RPMI8226 (cell line): Measurements from ENCODE around the gene ZNF775.

Experiments
- DNase-seq: peaks from one replicate; pipeline ENCODE4 v3.0.0-alpha.2; 2015

ZNF775 gene

DNA sequence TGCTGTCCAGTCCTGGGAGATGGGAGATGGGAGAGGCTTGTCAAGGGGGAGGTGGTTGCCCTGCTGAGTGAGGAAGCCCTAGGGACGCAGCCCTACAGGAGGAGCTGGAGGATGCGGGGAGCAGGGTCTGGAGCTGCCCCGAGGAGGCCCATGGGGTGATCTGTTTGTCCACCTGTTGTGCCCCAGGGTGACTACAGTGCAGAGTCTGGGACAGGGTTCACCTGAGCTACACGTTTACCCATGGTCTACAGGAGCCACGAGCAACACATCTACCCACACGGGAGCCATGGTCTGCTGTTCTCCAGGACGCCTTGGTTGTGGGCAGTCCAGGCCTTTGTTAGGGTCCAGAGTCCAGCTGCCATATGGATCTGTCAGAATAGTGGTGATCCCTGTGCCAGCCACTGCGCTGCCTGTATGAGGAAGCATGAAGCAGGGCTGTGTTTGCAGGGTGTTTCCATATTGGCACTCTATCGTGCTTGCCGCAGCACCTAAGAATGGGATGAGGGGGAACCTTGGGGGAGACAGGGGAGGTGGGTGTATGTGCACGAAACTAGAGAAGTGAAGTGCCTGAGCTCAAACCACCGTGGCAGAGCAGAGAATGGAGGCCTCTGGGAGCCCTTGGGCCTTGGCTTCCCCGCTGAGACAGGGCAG, 23.7 kb downstream of the ZNF775 start:
- DNase-seq, result no peak

DNA sequence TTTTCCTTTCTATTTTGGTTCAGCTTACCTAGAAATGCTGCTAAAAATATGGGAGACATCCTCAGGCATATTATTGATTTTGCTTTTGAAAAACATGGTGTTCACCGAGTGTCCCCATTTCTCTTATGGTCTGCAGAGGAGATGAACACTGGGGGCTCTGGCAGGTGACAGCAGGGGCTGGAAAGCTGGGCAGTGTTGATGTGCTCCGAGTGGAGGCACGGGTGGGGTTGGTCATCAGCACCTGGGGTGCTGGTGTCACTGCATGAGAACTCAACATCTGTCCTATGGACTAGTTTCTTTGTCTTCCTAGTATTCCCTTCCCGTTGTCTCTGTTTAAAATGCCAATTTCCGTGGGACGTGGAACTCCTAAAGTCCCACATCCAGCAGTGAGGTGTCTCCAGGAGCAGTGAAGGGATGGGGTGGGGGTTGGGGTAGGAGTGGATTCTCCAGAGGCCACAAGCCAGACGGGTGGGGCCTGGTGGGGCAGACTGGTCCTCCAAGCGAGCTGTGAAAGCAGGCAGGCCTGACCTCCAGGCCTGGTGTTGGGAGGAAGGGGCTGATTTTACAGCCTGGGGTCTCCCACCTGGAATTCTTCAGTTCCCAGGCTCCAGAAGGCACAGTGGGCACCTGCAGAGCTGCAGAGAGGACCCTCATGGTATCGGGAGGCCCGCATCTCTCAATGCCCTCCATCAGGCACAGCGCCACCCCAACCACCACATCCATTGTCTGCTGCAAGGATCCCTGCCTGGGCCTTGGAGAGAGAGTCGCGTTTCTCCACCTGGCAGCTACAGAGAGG, 24.4 kb downstream of the ZNF775 start:
- DNase-seq, result no peak

DNA sequence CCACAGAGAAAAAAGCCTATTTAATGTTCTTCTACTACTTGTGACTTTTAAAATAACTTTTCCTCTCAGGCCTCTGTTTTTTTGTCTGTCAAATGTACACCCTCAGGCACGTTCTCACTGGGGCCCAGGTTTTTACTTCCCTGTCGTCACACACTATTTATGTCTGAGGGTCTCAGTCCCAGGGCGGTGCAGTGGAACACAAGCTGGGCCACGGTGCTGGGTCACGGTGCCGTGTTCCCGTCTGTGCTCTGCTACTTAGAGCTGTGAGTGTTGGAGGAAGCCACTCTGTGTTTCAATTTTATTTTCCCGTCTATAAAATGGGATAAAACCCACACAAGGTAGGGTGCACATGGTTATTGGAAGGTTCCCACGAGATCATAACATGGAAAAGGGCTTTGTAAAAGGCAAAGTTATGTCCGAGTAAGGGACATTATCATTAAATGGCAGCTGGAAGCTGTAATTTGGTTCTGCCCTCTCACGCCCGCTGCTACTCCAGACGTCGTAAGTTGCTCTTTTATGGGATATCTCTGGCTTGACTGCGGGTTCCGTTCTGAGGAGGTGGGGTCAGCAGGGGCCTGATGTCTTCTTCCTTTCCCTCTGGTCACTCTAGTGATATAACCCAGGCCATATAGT, 25.2 kb downstream of the ZNF775 start:
- peak; percentile 44 for DNase-seq

DNA sequence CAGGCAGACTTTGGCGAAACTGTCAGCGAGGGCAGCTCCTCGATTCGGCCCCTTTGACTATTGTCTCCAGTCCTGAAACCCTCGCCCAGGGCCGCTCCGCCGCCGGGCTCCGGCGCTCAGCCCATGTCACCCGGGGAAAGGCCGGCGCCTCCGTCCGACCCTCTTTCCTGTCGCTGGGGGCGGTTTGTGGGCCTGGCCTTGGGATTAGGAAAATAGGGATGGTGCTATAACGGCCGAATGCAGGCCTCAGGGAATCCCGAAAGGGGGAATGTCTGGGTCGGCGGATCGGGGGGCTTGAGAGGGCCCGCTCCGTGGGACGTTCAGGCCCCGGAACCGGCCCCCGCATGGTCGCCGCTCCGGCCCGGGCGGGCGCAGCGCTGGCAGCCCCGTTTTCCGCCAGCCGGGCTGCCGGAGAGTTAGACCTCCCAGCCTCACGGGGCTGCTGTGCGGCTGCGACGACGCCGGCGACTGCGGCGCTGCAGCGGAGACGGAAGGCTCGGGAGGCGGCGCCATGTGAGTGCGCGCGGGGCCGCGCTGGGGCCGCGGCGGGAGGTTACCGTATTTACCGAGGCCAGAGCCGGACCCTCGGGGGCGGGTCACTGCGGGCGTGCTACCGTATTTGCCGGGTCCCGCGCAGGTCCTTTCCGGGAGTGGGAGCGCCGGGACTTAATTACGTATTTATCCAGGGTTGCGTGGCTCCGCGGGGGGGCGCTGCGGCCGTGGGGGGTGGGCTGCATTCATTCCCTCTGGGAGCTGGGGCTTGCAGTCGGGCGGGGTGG, 25.9 kb downstream of the ZNF775 start:
- peak; percentile 97 for DNase-seq

DNA sequence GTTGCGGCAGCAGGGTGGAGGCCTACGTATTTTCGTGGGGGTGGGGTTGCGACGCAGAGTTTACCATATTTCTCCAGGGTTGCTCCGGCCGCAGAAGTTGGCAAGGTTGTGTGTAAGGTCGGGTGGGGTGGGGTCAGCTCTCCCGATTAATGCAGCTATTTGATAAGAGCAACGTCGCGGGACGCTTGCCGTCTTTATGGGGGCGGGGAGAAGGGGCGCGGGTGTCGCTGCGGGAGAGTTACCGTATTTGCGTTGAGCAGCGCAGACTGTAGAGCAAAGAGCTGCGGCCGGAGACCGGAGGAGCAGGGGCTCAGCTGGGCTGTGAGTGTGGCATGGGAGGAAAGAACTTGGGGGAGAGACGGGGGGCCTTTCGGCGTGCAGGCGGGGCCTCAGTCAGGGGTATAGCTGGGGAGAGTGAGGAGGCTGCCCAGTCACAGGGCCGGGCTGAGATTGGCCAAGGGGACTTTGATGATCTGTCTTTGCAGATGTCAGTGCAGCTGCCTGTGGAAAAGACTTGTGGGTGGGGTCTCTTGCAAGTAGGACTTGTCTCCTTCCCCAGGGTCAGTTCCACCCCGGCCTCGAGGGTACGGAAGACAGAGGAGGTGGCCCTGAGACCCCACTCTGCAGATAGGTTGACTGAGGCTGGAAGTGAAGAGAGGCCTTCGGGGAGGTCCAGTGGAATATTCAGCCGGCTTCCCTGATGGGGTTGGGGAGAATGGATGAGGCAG, 26.6 kb downstream of the ZNF775 start:
- DNase-seq, result no peak

DNA sequence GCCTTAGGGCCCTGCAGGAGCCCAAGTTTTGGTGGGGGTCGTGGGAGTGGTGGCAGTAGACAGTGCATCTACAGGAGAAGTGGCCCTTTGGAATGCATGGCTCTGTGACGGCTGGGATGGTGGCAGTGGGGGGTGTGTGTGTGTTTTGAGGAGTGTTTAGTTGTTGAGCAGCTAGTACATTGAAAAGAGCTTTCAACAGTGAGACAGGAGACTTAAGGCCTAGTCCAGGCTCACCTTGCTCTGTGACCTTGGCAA, 27.1 kb downstream of the ZNF775 start:
- peak; percentile 51 for DNase-seq

DNA sequence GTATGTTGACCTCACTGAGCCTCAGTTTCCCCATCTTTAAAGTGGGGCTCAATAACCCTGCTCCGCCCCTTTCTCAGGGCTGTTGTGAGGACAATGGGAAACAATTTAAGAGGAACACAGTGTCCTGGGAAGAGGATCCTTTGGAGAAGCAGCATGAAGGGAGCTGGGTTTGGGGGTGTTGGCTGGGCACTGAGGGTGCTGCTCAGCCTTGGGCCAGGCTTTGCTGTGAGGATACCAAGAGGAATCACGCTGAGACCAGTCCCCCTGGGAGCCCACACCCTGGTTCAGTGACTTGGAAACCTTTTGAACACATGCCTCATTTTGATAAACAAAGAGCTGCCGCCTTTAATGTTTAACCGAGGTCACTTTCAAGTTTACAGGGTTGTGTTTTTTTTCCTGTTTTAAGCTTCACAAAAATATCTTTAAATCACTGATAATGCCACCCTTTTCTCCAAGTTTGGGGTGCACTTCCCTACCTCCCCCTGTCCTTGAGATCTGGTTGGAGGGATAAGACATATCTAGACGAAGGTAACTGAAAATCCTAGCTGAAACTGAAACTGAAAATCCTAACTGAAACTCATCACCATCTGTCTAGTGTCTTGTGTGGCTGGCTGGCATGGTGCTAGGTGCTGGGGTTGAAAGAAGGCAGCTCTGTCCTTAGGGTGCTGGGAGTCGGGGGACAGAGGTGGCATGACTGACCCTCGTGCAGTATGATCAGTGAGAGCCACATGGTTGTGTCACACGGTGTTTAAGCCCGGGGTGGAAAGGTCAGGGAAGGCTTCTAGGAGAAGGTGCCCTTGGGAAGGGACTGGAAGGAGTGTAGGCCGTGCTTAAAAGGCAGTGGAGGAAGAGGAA, 27.7 kb downstream of the ZNF775 start:
- DNase-seq, result peak; percentile 88

DNA sequence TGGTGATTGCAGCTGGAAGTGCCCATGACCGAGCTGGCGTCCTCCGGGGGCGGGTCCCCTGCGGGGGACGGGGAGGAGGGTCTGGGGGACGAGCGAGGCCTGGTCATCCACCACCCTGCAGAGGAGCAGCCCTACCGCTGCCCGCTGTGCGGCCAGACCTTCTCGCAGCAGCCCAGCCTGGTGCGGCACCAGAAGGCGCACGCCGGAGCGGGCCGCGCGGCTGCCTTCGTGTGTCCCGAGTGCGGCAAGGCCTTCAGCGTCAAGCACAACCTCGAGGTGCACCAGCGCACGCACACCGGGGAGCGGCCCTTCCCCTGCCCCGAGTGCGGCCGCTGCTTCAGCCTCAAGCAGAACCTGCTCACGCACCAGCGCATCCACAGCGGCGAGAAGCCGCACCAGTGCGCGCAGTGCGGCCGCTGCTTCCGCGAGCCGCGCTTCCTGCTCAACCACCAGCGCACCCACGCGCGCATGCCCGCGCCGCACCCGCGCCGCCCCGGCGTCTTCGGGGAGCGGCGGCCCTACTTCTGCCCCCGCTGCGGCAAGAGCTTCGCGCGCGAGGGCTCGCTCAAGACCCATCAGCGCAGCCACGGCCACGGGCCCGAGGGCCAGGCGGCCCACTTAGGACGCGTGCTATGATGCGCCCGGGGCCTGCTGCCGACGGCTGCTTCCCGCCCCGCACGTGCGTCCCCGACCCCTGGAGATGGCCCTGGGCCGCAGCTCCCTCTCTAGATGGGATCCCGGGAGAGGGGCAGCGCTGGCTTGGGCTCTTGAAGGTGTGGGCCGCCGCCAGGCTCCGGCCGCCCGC, 28.7 kb downstream of the ZNF775 start:
- no peak for DNase-seq

DNA sequence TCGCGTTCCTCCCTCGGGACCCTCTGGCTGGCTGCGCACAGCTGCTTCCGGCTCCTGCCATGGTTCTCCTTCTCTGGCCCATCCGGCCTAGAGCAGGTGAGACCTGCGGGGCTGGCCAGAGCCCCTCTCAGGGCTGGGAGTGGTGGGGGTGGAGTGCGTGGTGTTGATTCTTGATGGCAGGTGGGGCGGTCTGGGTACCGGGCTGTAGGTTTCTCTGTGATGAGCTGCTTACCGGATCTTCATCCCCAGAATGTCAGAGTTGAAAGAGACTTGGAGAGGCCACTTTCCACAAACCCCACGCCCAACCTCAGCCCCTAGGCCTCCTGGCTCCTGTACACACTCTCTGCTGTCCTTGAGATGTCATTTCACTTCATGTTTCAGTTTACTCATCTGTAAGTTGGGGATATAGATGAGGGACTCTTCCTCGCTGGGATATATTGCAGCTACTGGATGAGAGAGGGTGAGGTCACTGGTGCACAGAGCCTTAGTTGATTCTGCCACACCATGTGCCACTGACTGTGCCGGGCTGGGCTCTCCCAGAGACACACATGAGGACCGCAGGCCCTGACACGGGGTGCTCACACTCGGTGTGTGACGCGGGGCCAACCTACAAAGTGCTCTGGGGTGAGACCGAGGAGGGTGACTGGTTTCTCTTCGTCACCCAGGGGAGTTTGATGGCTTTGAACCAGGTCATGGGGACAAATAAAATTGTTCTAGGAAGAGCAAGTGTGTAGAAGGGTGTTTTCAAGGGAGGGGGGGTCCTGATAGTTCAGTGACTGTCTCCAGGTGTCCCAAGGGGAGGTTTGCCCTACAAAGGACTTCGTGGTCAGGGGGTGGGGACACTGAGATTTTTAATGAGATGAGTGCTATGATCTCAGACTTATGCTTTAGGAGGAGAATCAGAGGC, 29.5 kb downstream of the ZNF775 start:
- no peak for DNase-seq

DNA sequence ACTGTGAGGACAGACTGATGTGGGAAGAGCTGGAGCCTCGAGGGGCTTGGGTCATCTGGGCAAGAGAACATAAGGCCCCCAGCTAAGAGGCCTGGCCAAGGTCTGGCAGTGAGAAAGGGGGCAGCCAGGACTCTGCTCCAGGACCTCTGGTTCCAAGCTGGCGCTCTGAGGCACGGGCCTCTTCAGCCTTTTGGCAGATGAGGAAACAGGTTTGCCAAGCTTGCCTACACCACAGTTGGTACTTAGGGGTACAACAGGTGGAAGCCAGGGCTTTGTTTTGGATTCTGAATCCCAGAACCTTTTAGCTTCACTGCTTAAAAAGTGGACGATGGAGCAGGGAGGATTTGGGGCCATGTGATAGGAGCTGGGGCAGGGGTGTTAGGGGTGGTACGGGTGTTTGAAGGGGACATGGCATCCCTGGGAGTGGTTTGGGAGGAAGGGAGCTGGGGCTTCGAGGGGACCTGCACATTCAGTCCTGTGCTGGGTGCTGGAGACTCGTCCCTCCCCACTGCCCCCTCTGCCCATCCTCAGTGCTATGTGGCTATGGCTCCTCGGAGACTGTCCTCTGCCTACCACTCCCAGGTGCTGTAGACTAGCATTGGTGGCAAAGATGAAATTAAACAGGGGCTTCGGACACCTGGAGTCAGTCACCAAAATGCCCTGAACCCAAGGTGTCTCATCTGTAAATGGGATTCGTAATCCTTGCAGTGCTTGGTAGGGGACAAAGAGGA, 30.3 kb downstream of the ZNF775 start:
- DNase-seq, result no peak

DNA sequence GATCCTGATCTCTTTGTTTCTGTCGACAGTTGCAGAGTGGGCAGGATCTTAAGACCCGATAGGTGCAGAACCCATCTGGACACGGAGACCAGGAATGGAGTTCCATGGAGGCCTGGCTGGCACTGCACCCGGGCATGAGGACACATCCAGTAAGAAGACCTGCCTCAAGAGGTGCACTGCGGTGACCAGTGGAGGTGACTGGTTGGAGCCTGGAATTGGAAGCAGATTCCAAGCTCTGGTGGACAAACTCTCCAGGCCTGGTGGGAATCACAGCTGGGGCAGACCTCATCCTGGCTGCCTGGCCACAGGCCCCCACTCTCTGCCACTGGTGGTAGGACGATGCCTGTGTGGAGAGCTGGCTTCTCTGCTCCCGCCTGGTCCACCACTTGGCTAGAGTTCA, 31.0 kb downstream of the ZNF775 start:
- no peak for DNase-seq

DNA sequence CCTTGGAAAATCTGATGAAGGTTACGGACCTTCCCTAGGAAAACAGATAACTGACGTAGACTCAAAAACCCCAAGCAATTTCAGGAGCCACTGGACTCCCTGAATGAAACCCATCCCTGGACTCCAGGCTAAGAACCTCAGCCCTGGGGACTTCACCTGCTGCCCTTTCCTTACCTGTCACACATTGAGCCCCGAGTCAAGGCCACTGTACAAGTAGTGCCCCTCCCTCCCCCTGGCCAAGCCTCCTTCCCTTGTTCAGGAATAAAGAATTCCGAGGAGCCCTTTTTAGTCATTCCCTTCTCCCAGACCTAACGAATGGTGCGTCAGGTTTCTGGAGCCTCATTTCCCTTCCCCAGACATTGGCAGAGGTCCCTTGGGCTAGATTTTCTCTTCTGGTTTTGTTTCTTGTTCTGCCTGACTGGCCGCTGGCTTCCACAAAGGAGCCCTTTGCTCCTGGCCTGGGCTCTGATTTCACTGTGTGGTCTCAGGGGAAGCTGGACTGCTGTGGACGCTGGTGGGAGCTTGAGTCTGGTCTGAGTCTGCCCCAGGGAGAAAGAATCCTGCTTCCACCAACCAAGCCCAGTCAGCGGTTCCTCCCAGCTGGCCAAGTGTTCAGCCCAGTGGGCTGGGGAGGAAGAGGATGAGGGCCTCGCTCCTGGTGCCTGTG, 31.7 kb downstream of the ZNF775 start:
- DNase-seq, result no peak

DNA sequence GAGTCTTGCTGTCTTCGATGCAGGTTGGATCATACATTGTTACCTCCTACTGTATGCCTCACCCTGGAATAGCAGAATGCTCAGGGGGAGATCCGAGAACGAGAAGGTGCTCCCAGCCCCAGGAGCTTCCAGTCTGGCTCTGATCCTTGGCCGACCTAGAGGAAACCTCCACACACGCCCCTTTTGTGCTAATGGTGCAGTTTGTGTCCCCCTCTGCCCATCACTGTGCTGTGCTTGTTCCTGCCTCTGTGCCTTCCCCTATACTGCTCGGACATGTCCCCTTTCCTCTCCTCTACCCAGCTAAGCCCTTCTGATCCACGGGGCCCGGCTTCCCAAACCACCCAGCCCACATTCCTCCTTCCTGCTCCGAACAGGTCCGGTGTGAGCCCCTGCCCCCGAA, 32.5 kb downstream of the ZNF775 start:
- DNase-seq, result no peak

DNA sequence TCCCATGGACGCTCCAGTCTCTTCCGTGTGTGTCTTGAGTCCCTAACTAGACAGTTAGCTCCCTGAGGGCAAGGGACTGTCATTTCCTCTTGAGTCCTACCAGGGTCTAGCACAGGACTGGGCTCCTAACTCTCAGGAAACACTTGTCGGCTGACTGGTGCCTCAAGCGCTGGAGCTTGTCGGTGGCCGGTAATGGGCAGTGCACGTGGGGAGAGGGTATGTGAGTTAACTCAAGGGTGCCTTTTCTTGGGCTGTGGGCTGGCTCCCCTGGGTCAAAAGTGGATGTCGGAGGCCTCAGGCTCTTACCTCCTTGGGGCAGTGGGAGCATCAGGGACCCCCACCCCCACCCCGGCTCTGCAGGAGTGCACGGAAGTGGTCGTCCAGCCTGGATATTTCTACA, 32.9 kb downstream of the ZNF775 start:
- no peak for DNase-seq

DNA sequence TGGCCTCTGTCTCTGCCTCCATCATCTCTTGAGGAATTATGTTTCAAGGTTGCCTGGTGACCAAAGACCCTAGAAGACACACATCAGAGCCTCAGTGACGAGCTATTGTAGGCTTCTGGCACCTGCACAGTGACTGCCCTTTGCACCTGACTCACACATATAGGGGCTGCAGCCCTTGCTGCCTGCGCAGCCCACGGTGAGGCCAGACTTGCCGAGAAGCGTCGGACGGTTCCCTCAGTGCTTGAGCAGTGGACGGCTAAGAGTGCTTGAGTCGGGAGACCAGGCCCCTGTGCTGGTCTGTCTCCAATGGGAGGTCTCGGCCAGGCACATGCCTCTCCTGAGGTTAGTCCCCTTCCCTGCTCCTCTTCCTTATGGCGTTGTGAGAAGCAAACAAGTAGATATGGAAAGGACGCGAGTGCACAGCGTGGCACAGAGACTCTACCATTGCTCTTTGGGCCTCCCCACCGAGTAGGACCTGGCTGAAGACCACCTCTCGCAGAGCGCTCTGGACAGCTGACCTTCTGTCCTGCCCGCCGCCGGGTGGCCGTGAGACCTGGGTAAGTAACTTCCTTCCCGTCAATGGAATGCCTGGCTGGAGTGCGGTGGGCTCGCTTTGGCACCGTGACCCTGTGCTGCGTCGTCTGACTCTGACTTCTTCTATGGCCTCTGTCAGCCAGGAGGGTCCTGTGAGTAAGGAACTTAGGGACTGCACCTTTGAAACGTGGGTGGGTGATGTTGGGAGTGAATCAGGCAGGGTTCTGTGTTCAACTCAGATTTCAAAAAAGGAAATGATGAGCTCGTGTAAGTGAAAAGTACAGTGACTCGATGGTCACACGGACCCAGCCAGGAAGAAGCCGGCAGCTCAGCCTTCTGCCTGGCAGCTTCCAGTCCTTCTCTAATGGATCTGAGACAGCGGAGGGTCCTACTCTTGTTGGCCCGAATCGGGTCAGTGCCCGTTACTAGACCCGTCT, 33.7 kb downstream of the ZNF775 start:
- DNase-seq, result no peak

DNA sequence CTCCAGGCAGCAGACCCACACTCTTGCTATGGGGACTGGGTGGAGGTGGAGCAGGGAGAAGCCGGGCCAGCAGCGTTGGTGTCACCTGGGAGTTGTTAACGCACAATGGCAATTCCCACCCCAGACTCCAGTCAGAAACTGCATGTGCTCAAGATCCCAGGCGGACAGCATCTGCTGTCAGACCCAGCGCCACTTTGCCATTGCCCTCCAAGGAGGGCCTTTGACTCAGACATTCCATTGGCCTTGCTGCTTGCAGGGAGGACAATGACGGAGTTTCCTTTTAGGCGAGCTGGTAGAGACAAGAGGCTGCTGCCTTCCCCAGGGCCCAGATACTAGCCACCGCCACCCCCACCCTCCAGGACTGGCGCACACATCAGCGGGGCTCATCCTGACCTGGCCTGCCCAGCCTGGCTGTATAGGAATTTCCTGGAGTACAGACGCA, 34.5 kb downstream of the ZNF775 start:
- DNase-seq, result no peak
